WTC11 (cell line): ENCODE measurements around the gene CYSTM1. TPM values are rescaled to one million over a fixed set of nuclear protein-coding genes. Genes with fewer than 3 reads are reported as not detected.

Experiments used
- ATAC-seq: fragments of 200-7000 bp; cut with Tn5 transposase; 2 replicates; pipeline ENCODE4 v1.10.0; 2021; ENCODE audit warnings: mild to moderate bottlenecking, moderate library complexity
- CTCF ChIA-PET: fragments of 300-600 bp; sonication (Branson Sonifier 250); formaldehyde crosslinking; loops from one replicate; lab custom pipeline; 2021; ENCODE audit warnings: antibody characterized with exemption; lab: Charles Lee
- POLR2A ChIA-PET: fragments of 350-600 bp; sonication (Branson Sonifier 250); formaldehyde crosslinking; loops from one replicate; lab custom pipeline; 2021; ENCODE audit warnings: antibody characterized with exemption; lab: Charles Lee
- DNase-seq: peaks from one replicate; pipeline ENCODE4 v3.0.0; 2021; ENCODE audit warnings: low spot score
- H3K27ac Mint-ChIP-seq: 2 replicates; pipeline ENCODE4 v1.8.0; 2021; ENCODE audit warnings: mixed read lengths
- H3K27me3 Mint-ChIP-seq: 2 replicates; pipeline ENCODE4 v1.8.0; 2021; ENCODE audit warnings: low read depth, mild to moderate bottlenecking, moderate library complexity, mixed read lengths
- H3K36me3 Mint-ChIP-seq: 2 replicates; pipeline ENCODE4 v1.8.0; 2021; ENCODE audit warnings: mixed read lengths
- H3K4me1 Mint-ChIP-seq: 2 replicates; pipeline ENCODE4 v1.8.0; 2022; ENCODE audit warnings: mixed read lengths
- H3K4me3 Mint-ChIP-seq: 2 replicates; pipeline ENCODE4 v1.8.0; 2021; ENCODE audit warnings: mild to moderate bottlenecking, moderate library complexity, mixed read lengths
- H3K9me3 Mint-ChIP-seq: 2 replicates; pipeline ENCODE4 v1.8.0; 2021; ENCODE audit warnings: mixed read lengths
- CREB1 ChIP-seq: sonication (generic); formaldehyde crosslinking; IDR thresholded peaks from 2 replicates; pipeline ENCODE4 v1.8.0; 2023; ENCODE audit warnings: mild to moderate bottlenecking, missing genetic modification reagents
- E2F1 ChIP-seq: sonication (generic); formaldehyde crosslinking; IDR thresholded peaks from 2 replicates; pipeline ENCODE4 v1.8.0; 2022; ENCODE audit warnings: mild to moderate bottlenecking, missing genetic modification reagents
- EMX1 ChIP-seq: fragments of 250-450 bp; sonication (Bioruptor Pico); IDR thresholded peaks from 2 replicates; pipeline ENCODE4 v1.8.0; 2021; ENCODE audit warnings: mild to moderate bottlenecking
- JAZF1 ChIP-seq: fragments of 250-450 bp; sonication (Bioruptor Pico); IDR thresholded peaks from 2 replicates; pipeline ENCODE4 v1.9.0; 2021; ENCODE audit warnings: moderate library complexity, mild to moderate bottlenecking, inconsistent platforms
- KAT7 ChIP-seq: sonication (generic); formaldehyde crosslinking; IDR thresholded peaks from 2 replicates; pipeline ENCODE4 v1.8.1; 2023; ENCODE audit warnings: missing genetic modification reagents, mild to moderate bottlenecking, borderline replicate concordance
- NR3C1 ChIP-seq: sonication (generic); formaldehyde crosslinking; conservative IDR thresholded peaks from 2 replicates; pipeline ENCODE4 v1.8.1; 2023; ENCODE audit warnings: low read depth, mild to moderate bottlenecking, missing genetic modification reagents
- STAT6 ChIP-seq: sonication (generic); formaldehyde crosslinking; conservative IDR thresholded peaks from 2 replicates; pipeline ENCODE4 v1.8.1; 2023; ENCODE audit warnings: mild to moderate bottlenecking, low read depth, missing genetic modification reagents, moderate library complexity
- TEAD4 ChIP-seq: sonication (generic); formaldehyde crosslinking; IDR thresholded peaks from 2 replicates; pipeline ENCODE4 v1.8.0; 2022; ENCODE audit warnings: mild to moderate bottlenecking, missing genetic modification reagents
- ZBTB43 ChIP-seq: sonication (generic); formaldehyde crosslinking; IDR thresholded peaks from 2 replicates; pipeline ENCODE4 v1.8.1; 2023; ENCODE audit warnings: mild to moderate bottlenecking, missing genetic modification reagents
- ZNF232 ChIP-seq: sonication (generic); formaldehyde crosslinking; IDR thresholded peaks from 2 replicates; pipeline ENCODE4 v1.8.0; 2022; ENCODE audit warnings: mild to moderate bottlenecking, missing genetic modification reagents
- ZNF317 ChIP-seq: sonication (generic); formaldehyde crosslinking; IDR thresholded peaks from 2 replicates; pipeline ENCODE4 v1.8.1; 2023; ENCODE audit warnings: low read depth, mild to moderate bottlenecking, moderate library complexity, missing genetic modification reagents, borderline replicate concordance
- ZNF671 ChIP-seq: fragments of 250-450 bp; sonication (Bioruptor Pico); IDR thresholded peaks from 2 replicates; pipeline ENCODE4 v1.8.0; 2021; ENCODE audit warnings: mild to moderate bottlenecking
- ZSCAN18 ChIP-seq: fragments of 250-450 bp; sonication (Bioruptor Pico); IDR thresholded peaks from 2 replicates; pipeline ENCODE4 v2.1.2; 2022; ENCODE audit warnings: mild to moderate bottlenecking, moderate library complexity
- total RNA-seq: library from RNA; stranded (reverse); gene quantifications from 3 replicates; pipeline ENCODE4 v1.2.3, GENCODE V29; 2021
- TF ChIP-seq, protein P1 (sequence below): fragments of 250-450 bp; sonication (Bioruptor Pico); IDR thresholded peaks from 2 replicates; pipeline ENCODE4 v1.9.0; 2021; ENCODE audit warnings: mild to moderate bottlenecking
- TF ChIP-seq, protein P2 (sequence below): sonication (generic); formaldehyde crosslinking; IDR thresholded peaks from 2 replicates; pipeline ENCODE4 v1.8.1; 2023; ENCODE audit warnings: mild to moderate bottlenecking, missing genetic modification reagents, moderate library complexity
- TF ChIP-seq, protein P3 (sequence below): fragments of 250-450 bp; sonication (Bioruptor Pico); IDR thresholded peaks from 2 replicates; pipeline ENCODE4 v1.9.0; 2021; ENCODE audit warnings: moderate library complexity, mild to moderate bottlenecking, inconsistent platforms, borderline replicate concordance
- TF ChIP-seq, protein P4 (sequence below): sonication (generic); formaldehyde crosslinking; IDR thresholded peaks from 2 replicates; pipeline ENCODE4 v1.8.0; 2022; ENCODE audit warnings: mild to moderate bottlenecking, missing genetic modification reagents
- TF ChIP-seq, protein P5 (sequence below): fragments of 250-450 bp; sonication (Bioruptor Pico); conservative IDR thresholded peaks from 2 replicates; pipeline ENCODE4 v1.9.0; 2021; ENCODE audit warnings: mild to moderate bottlenecking

CYSTM1 gene
- total RNA-seq, 1 experiment from 2014 or later, result 29.3 TPM

DNA sequence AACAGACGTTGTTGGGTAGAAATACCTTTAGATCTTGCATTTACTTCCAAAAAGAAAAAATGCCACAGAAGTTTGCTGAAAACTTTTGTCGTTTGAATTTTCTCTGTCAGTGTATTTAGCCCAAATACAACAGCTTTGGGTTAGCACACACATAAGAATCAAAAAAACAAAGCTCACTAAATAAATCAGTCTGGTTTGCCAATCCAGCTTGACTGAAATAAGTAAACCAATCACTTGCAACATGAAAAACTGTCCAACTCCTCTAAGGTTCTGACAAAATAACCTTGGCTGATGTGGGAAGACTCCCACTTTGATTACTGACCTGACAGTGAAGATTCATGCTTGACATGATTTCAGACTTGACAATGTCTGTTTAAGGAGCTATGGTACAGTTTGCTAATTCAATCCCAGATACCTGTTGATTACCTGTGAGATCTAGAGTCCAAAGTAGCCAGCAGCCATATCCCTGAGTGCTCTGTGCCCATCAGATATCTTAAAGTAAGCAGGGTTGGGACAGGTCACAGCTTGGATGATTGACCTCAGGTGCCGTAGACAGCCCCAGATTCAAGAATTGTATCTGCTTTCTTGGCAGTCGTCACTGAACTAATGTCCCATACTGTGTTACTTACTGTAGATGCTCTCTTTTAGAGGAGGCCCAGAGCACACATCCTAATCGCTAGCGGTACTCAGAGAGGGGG lies 48.5 kb upstream of the CYSTM1 start (continued):
- TF ChIP-seq, protein P1, sequence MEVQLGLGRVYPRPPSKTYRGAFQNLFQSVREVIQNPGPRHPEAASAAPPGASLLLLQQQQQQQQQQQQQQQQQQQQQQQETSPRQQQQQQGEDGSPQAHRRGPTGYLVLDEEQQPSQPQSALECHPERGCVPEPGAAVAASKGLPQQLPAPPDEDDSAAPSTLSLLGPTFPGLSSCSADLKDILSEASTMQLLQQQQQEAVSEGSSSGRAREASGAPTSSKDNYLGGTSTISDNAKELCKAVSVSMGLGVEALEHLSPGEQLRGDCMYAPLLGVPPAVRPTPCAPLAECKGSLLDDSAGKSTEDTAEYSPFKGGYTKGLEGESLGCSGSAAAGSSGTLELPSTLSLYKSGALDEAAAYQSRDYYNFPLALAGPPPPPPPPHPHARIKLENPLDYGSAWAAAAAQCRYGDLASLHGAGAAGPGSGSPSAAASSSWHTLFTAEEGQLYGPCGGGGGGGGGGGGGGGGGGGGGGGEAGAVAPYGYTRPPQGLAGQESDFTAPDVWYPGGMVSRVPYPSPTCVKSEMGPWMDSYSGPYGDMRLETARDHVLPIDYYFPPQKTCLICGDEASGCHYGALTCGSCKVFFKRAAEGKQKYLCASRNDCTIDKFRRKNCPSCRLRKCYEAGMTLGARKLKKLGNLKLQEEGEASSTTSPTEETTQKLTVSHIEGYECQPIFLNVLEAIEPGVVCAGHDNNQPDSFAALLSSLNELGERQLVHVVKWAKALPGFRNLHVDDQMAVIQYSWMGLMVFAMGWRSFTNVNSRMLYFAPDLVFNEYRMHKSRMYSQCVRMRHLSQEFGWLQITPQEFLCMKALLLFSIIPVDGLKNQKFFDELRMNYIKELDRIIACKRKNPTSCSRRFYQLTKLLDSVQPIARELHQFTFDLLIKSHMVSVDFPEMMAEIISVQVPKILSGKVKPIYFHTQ (CRISPR knock-in tag), result no peak
- no peak for TF ChIP-seq STAT6
- no peak for TF ChIP-seq NR3C1 (CRISPR knock-in tag)
- TF ChIP-seq, protein P2, sequence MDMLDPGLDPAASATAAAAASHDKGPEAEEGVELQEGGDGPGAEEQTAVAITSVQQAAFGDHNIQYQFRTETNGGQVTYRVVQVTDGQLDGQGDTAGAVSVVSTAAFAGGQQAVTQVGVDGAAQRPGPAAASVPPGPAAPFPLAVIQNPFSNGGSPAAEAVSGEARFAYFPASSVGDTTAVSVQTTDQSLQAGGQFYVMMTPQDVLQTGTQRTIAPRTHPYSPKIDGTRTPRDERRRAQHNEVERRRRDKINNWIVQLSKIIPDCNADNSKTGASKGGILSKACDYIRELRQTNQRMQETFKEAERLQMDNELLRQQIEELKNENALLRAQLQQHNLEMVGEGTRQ, result no peak
- TF ChIP-seq ZBTB43 (CRISPR knock-in tag), result no peak
- TF ChIP-seq EMX1 (CRISPR knock-in tag), result no peak
- TF ChIP-seq, all 79 proteins: peak for 0

- CTCF ChIA-PET, result interaction anchor here (0.6 kb wide), 1 partner anchor 20 kb away, joined by 4 read pairs; no protein-coding TSS in a partner anchor
- H3K9me3 Mint-ChIP-seq, result no peaks in the 10 kb centered on the region
- no peak overlapping the region for H3K27ac Mint-ChIP-seq
- POLR2A ChIA-PET, result no interaction called here
- H3K36me3 Mint-ChIP-seq, result no peaks in the 10 kb centered on the region
- TF ChIP-seq ZNF671 (no peak), JAZF1 (no peak), E2F1 (no peak), TEAD4 (CRISPR knock-in tag) (no peak), ZNF232 (CRISPR knock-in tag) (no peak), ZSCAN18 (CRISPR knock-in tag) (no peak), ZNF317 (CRISPR knock-in tag) (no peak), KAT7 (no peak), CREB1 (CRISPR knock-in tag) (no peak)
- TF ChIP-seq, protein P3, sequence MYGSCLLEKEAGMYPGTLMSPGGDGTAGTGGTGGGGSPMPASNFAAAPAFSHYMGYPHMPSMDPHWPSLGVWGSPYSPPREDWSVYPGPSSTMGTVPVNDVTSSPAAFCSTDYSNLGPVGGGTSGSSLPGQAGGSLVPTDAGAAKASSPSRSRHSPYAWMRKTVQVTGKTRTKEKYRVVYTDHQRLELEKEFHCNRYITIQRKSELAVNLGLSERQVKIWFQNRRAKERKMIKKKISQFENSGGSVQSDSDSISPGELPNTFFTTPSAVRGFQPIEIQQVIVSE (CRISPR knock-in tag), result no peak
- TF ChIP-seq, protein P4, sequence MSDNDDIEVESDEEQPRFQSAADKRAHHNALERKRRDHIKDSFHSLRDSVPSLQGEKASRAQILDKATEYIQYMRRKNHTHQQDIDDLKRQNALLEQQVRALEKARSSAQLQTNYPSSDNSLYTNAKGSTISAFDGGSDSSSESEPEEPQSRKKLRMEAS (CRISPR knock-in tag), result no peak
- TF ChIP-seq, protein P1 (CRISPR knock-in tag), result no peak
- TF ChIP-seq, protein P5, sequence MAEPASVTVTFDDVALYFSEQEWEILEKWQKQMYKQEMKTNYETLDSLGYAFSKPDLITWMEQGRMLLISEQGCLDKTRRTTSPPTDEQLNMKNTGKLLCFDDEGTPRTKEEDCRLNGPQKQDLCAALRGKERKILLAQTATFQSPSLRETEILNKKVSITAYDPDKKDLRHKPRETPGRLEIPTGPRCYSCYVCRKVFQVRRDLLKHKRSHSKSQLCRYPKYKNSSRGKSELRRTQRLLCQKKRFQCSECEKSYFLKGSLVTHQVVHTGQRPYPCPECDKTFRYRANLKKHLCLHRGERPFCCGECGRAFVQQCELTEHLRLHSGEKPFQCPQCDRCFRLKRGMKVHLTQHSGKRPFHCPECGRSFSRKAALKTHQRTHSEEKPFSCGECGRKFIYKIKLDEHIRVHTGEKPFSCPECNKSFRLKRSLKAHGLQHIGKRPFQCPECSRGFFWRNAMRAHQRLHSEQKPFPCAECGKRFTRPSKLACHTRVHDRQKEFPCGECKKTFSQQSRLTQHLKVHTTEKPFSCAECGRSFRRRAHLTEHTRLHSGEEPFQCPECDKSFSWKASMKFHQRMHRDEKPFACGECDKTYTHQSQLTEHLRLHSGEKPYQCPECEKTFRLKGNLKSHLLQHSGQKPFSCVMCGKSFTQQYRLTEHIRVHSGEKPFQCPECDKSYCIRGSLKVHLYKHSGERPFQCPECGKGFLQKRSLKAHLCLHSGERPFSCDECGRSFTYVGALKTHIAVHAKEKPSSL (CRISPR knock-in tag), result no peak
- ATAC-seq, result no peak
- DNase-seq, result no peak
- no peak overlapping the region for H3K4me3 Mint-ChIP-seq
- no peaks in the 10 kb centered on the region for H3K27me3 Mint-ChIP-seq
- H3K4me1 Mint-ChIP-seq, result peaks cover 17% of the 10 kb centered on the region
Measured at GRCh38 chr5:140128376-140128775, 46.6 kb upstream of the CYSTM1 start.
